Esophagus muscularis mucosa (tissue), 4 donors: ENCODE data around the gene GSTA2. TPM values are rescaled to one million over a fixed set of nuclear protein-coding genes. Genes with fewer than 3 reads are reported as not detected.
"Not testable (repeated sequence)": the region's sequence is repeated elsewhere in the genome, so short reads cannot be mapped to it uniquely, and the experiment has no call there.

Experiments
- DNase-seq: peaks from one replicate; pipeline ENCODE4 v3.0.0-alpha.2; 2017; ENCODE audit errors: extremely low spot score
- H3K27ac ChIP-seq, 4 donors: fragments of 200-600 bp; sonication (generic); replicated peaks in 1 of 4; 1 replicate in 3 of 4; 2 replicates in 1 of 4; pipeline ENCODE4 v1.5.1; 2016 to 2019; ENCODE audit warnings: mild to moderate bottlenecking in 1 of 4
- H3K27me3 ChIP-seq, 4 donors: fragments of 200-600 bp; sonication (generic); one replicate each; pipeline versions ENCODE4 v1.5.1 to v1.6.0; 2016 to 2019
- H3K36me3 ChIP-seq, 4 donors: fragments of 200-600 bp; sonication (generic); one replicate each; pipeline ENCODE4 v1.5.1; 2016 to 2019
- H3K4me1 ChIP-seq, 4 donors: fragments of 200-600 bp; sonication (generic); one replicate each; pipeline ENCODE4 v1.5.1; 2016 to 2019
- H3K4me3 ChIP-seq, 4 donors: fragments of 200-600 bp; sonication (generic); 1 replicate in 2 of 4; 2 replicates in 2 of 4; pipeline ENCODE4 v1.5.1; 2016 to 2019; ENCODE audit warnings: mild to moderate bottlenecking in 4 of 4, moderate library complexity in 1 of 4
- H3K9me3 ChIP-seq, 4 donors: fragments of 200-600 bp; sonication (generic); 1 replicate in 3 of 4; 2 replicates in 1 of 4; pipeline ENCODE4 v1.5.1; 2016 to 2019
- EP300 ChIP-seq: sonication (generic); formaldehyde crosslinking; IDR thresholded peaks from one replicate; pipeline ENCODE4 v1.6.1; 2017; ENCODE audit warnings: antibody characterized with exemption
- POLR2A ChIP-seq: fragments of 450-650 bp; IDR thresholded peaks from one replicate; pipeline ENCODE4 v1.6.1; 2017; ENCODE audit warnings: antibody characterized with exemption, moderate library complexity, mild to moderate bottlenecking, low read depth
- POLR2AphosphoS5 ChIP-seq, 2 donors: sonication (generic); formaldehyde crosslinking; IDR thresholded peaks; one replicate each; pipeline ENCODE4 v1.6.1; 2017; ENCODE audit warnings: antibody characterized with exemption in 2 of 2
- WGBS: methylation state at CpG from one replicate; pipeline ENCODE4 v1.1.5; 2018; 5-methylcytosine and 5-hydroxymethylcytosine counted together
- intact Hi-C: fragments of 100-400 bp; cut with DNase I; formaldehyde crosslinking; loops from one replicate; pipeline ENCODE4 v1.15.1; 2023
- total RNA-seq, 4 donors: library from RNA; depleted of rRNA; stranded (reverse); fragments of >200 nt; gene quantifications; one replicate each; pipeline versions ENCODE4 v1.1.0 to v1.2.1, GENCODE V29; 2016
- TF ChIP-seq, protein P1 (sequence below), 3 experiments: fragments of 200-600 bp in 2 of 3; fragments of 450-650 bp in 1 of 3; sonication (generic) in 2 of 3; IDR thresholded peaks; one replicate each; pipeline ENCODE4 v1.5.1; 2017 to 2019; ENCODE audit warnings: antibody characterized with exemption in 3 of 3, mild to moderate bottlenecking in 2 of 3, moderate library complexity in 1 of 3

Gene GSTA2
- total RNA-seq, 4 donors from 2014 or later = not detected

DNA sequence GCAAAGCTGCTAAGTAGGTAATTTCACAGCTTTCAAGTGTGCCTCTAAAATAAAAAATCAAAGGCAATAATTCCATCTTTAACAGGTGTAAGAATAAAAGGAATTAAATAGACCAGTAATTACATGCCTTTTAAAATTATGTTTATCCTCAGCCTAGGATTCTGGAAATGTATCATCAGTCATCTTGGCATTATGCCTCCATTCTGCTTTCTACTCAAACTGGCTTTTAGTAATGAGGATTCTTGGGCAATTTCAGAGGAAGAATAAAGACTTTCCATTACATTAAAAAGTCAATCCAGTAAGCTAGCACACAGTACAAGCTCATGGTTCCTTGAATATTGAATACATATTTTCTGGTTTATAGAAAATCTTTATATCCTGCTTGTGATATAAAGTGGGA lies 44.7 kb downstream of the GSTA2 start:
- Histone ChIP-seq H3K36me3 (no peaks in the 10 kb centered on the region), H3K9me3 (no peaks in the 10 kb centered on the region), H3K4me3 (no peak overlapping the region), H3K27me3 (no peaks in the 10 kb centered on the region), H3K27ac (no peak overlapping the region), H3K4me1 (no peaks in the 10 kb centered on the region)
- no peak for DNase-seq
- no peak for TF ChIP-seq EP300
- TF ChIP-seq, protein P1, sequence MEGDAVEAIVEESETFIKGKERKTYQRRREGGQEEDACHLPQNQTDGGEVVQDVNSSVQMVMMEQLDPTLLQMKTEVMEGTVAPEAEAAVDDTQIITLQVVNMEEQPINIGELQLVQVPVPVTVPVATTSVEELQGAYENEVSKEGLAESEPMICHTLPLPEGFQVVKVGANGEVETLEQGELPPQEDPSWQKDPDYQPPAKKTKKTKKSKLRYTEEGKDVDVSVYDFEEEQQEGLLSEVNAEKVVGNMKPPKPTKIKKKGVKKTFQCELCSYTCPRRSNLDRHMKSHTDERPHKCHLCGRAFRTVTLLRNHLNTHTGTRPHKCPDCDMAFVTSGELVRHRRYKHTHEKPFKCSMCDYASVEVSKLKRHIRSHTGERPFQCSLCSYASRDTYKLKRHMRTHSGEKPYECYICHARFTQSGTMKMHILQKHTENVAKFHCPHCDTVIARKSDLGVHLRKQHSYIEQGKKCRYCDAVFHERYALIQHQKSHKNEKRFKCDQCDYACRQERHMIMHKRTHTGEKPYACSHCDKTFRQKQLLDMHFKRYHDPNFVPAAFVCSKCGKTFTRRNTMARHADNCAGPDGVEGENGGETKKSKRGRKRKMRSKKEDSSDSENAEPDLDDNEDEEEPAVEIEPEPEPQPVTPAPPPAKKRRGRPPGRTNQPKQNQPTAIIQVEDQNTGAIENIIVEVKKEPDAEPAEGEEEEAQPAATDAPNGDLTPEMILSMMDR (IDR thresholded peaks at IDR 0.05) = no peak
- no peak for TF ChIP-seq POLR2AphosphoS5 (IDR thresholded peaks at IDR 0.05)
- no peak for TF ChIP-seq POLR2A
- intact Hi-C loops = no loop called here

DNA sequence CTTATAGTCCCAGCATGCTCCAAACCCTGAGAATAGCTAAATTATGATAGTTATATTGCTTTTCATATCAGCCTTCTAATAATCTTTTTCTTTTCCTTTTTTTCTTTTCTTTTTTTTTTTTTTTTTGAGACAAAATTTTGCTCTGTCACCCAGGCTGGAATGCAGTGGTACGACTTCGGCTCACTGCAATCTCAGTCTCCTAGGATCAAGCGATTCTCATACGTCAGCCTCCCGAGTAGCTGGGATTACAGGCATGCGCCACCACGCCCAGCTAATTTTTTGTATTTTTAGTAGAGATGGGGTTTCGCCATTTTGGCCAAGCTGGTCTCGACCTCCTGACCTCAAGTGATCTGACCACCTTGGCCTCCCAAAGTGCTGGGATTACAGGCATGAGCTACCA lies 48.5 kb downstream of the GSTA2 start:
- 87% methylated on average over 9 of the region's 9 CpGs for WGBS
- H3K27ac ChIP-seq, H3K4me3 ChIP-seq, H3K4me1 ChIP-seq, H3K27me3 ChIP-seq, DNase-seq, H3K9me3 ChIP-seq, intact Hi-C loops, H3K36me3 ChIP-seq: not testable (repeated sequence)

GRCh38 chr6:52712136-52712535 lies 51.1 kb downstream of the GSTA2 start:
- WGBS = 69% methylated on average over 2 of the region's 2 CpGs
- TF ChIP-seq POLR2A (no peak), POLR2AphosphoS5 (IDR thresholded peaks at IDR 0.05) (no peak), EP300 (no peak)
- TF ChIP-seq, protein P1 (IDR thresholded peaks at IDR 0.05) = no peak
- intact Hi-C loops = no loop called here
- Histone ChIP-seq H3K27ac (no peak overlapping the region), H3K27me3 (no peaks in the 10 kb centered on the region), H3K4me3 (no peak overlapping the region), H3K4me1 (no peaks in the 10 kb centered on the region), H3K9me3 (no peaks in the 10 kb centered on the region), H3K36me3 (no peaks in the 10 kb centered on the region)
- no peak for DNase-seq

DNA sequence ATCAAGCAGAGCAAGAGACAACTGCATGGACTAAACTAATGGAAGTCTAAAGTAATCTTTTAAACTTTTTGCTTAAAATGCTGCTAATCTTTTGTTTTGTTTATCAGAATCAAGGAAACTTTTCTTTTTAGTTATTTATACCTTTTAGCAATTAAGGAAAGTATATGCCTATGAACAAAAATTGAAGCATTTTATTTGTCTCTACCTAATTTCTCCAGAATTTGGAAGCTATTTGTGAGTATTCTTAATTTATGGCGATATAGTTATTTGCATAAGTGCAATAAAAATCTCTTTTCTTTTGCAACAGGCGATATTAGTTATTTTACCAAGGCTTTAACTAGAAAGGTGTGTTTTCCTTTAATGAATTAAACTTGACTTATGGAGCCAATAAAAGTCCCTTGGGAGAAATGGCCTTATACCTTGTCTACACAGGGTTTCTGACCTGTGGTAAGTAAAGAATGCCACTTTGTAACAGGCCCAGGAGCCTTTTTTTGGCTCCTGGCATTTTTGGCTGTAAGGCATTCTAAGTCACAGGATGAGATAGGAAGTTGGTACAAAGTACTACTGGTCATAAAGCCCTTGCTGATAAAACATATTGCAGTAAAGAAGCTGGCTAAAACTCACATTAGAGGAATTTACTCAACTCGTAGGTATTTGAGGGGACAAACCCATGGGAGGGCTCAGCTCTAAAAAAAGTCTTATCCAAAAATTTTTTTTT lies 55.2 kb downstream of the GSTA2 start:
- Histone ChIP-seq H3K27me3 (no peaks in the 10 kb centered on the region), H3K4me1 (no peaks in the 10 kb centered on the region), H3K4me3 (no peak overlapping the region), H3K27ac (no peak overlapping the region), H3K9me3 (no peaks in the 10 kb centered on the region), H3K36me3 (no peaks in the 10 kb centered on the region)
- TF ChIP-seq, protein P1 (IDR thresholded peaks at IDR 0.05) = no peak
- TF ChIP-seq EP300 = no peak
- TF ChIP-seq POLR2AphosphoS5 (IDR thresholded peaks at IDR 0.05) = no peak
- no peak for TF ChIP-seq POLR2A
- no peak for DNase-seq
- intact Hi-C loops = no loop called here
- 84% methylated on average over 3 of the region's 3 CpGs for WGBS

DNA sequence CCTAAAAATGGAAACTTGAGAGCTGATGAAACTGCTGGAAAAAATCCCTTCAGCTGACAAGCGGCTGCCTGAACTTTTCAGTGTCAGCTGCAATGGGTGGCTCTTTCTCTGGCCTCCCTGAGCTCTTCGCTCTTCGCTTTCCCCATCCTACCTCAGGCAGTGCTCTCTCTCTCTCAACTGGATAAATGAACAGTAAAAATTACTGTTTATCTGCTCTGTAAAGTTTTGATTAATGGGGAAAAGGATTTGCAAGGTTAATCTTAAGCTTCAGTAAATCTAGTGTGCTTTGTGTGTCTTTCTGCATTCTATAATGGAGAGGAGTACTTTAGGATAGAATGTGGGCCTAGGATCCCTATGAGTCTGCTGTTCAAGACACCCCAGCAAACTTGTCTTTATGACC lies 57.3 kb downstream of the GSTA2 start:
- 86% methylated on average over 3 of the region's 3 CpGs for WGBS
- Histone ChIP-seq H3K9me3 (no peaks in the 10 kb centered on the region), H3K4me3 (no peak overlapping the region), H3K27me3 (no peaks in the 10 kb centered on the region), H3K4me1 (no peaks in the 10 kb centered on the region), H3K36me3 (no peaks in the 10 kb centered on the region), H3K27ac (no peak overlapping the region)
- no peak for DNase-seq
- no peak for TF ChIP-seq POLR2A
- no peak for TF ChIP-seq EP300
- TF ChIP-seq POLR2AphosphoS5 (IDR thresholded peaks at IDR 0.05) = no peak
- intact Hi-C loops = no loop called here

DNA sequence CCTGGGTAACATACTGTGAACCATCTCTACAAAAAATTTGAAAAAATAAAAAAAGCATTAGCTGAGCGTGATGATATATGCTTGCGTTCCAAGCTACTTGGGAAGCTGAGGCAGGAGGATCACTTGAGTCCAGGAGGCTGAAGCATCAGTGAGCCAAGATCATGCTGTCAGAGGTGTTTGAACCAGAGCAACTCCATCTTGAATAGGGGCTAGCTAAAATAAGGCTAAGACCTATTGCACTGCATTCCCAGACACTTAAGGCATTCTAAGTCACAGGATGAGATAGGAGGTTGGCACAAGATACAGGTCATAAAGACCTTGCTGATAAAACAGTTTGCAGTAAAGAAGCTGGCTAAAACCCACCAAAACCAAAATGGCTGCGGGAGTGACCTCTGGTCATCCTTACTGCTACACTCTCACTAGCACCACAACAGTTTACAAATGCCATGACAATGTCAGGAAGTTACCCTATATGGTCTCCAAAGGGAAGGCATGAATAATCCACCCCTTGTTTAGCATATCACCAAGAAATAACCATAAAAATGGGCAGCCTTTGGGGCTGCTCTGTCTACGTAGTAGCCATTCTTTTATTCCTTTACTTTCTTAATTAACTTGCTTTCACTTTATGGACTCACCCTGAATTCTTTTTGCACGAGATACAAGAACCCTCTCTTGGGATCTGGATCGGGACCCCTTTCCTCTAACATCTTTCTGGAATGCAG lies 58.3 kb downstream of the GSTA2 start:
- H3K4me3 ChIP-seq, H3K9me3 ChIP-seq, intact Hi-C loops, DNase-seq, H3K4me1 ChIP-seq, H3K27me3 ChIP-seq, H3K27ac ChIP-seq, H3K36me3 ChIP-seq: not testable (repeated sequence)
- WGBS = 96% methylated on average over 6 of the region's 6 CpGs
